Heart left ventricle (tissue), 16 donors: ENCODE measurements around the gene BMPR1B. TPM values are rescaled to one million over a fixed set of nuclear protein-coding genes. Genes with fewer than 3 reads are reported as not detected.

Source experiments
- ATAC-seq, 4 donors: fragments of 200-7000 bp; cut with Tn5 transposase; one replicate each; pipeline ENCODE4 v1.9.1; 2020 to 2022; ENCODE audit warnings: moderate library complexity in 4 of 4, mild to moderate bottlenecking in 3 of 4, moderate number of reproducible peaks in 1 of 4
- DNase-seq, 5 donors: peaks; one replicate each; pipeline ENCODE4 v3.0.0-alpha.2; 2020
- H3K27ac ChIP-seq, 12 donors: fragments of 200-600 bp; sonication (generic) in 4 of 12; one replicate each; pipeline versions ENCODE4 v1.5.0 to v1.8.0; 2016 to 2022; ENCODE audit warnings: mild to moderate bottlenecking in 2 of 12
- H3K27me3 ChIP-seq, 9 donors: fragments of 200-600 bp; sonication (generic) in 2 of 9; one replicate each; pipeline versions ENCODE4 v1.5.1 to v1.8.0; 2016 to 2022; ENCODE audit warnings: mild to moderate bottlenecking in 3 of 9
- H3K36me3 ChIP-seq, 9 donors: fragments of 200-600 bp; sonication (generic) in 2 of 9; one replicate each; pipeline versions ENCODE4 v1.5.0 to v1.8.0; 2018 to 2022; ENCODE audit warnings: mild to moderate bottlenecking in 2 of 9
- H3K4me1 ChIP-seq, 12 donors: fragments of 200-600 bp; sonication (generic) in 4 of 12; one replicate each; pipeline versions ENCODE4 v1.5.0 to v1.8.0; 2016 to 2022; ENCODE audit warnings: mild to moderate bottlenecking in 3 of 12
- H3K4me3 ChIP-seq, 12 donors: fragments of 200-600 bp; sonication (generic) in 4 of 12; one replicate each; pipeline versions ENCODE4 v1.5.0 to v1.8.0; 2017 to 2022; ENCODE audit warnings: mild to moderate bottlenecking in 9 of 12, moderate library complexity in 4 of 12
- H3K9me3 ChIP-seq, 12 donors: fragments of 200-600 bp; sonication (generic) in 4 of 12; one replicate each; pipeline versions ENCODE4 v1.5.0 to v1.8.0; 2016 to 2022; ENCODE audit warnings: mild to moderate bottlenecking in 1 of 12
- POLR2A ChIP-seq, 2 donors: fragments of 450-650 bp; IDR thresholded peaks; one replicate each; pipeline ENCODE4 v1.6.1; 2017; ENCODE audit warnings: antibody characterized with exemption in 2 of 2, mild to moderate bottlenecking in 2 of 2, moderate library complexity in 2 of 2
- WGBS, 4 donors: extraction: QIAGEN DNeasy Blood & Tissue Kit in 2 of 4; methylation state at CpG; one replicate each; pipeline versions ENCODE4 v1.1.5 to v1.1.7; 2013 to 2018; 5-methylcytosine and 5-hydroxymethylcytosine counted together
- intact Hi-C, 10 donors: fragments of 100-400 bp; cut with DNase I; formaldehyde crosslinking; loops; one replicate each; pipeline versions ENCODE4 v1.11.1 to v1.14.2; 2022
- polyA plus RNA-seq, 2 donors: library from polyadenylated mRNA; stranded (reverse); fragments of 200-250 nt; gene quantifications; one replicate each; pipeline ENCODE4 v1.2.3, GENCODE V29; 2013
- total RNA-seq, 9 donors: library from RNA; depleted of rRNA in 2 of 9; stranded (reverse); fragments of >200 nt in 2 of 9; fragmentation: NEBNext Ultra II Directional in 3 of 9; extraction: Animal tissue kit (Norgen Biotek cat#: 25700) in 3 of 9; gene quantifications; one replicate each; pipeline versions ENCODE4 v1.1.0 to v1.2.4, GENCODE V29; 2016 to 2023
- TF ChIP-seq, protein P1 (sequence below), 12 donors: fragments of 200-600 bp; sonication (generic) in 4 of 12; IDR thresholded peaks; one replicate each; pipeline versions ENCODE4 v1.5.0 to v1.8.0; 2018 to 2022; ENCODE audit warnings: antibody characterized with exemption in 12 of 12, mild to moderate bottlenecking in 5 of 12
- donor health status: ischemic (EF 13 %, LVEDD 7.1; RV severe dilation, severe dysfunction).
- donor health status: healthy with polysubstance abuse.
- donor health status: DM: no; HTN: yes; CAD: no.
- donor health status: DM: no; HTN: no; CAD: no.
- donor health status: ischemic (EF 25% LVEDD 6.9; RV normal size, moderate dysfunction).
- donor health status: ischemic (EF 25% LVEDD 5.7; RV mildly dilated, moderate dysfunction).
- donor health status: healthy.
- donor health status: DM: yes; HTN: yes; CAD: no.
- donor health status: ischemic (EF 35%, LVEDD 5.7; RV mildly dilated, moderate dysfunction).
- donor health status: nonischemic (EF 11% LVEDD 7.7; RV severe dilation, severe dysfunction).
- donor health status: DM: yes; HTN: yes; CAD: no.
- donor health status: PGD.
- donor health status: ischemic (EF 29% LVEDD 5.4; RV normal size, mild dysfunction).
- donor health status: nonischemic (EF 23%, LVEDD 6.1; RV moderate dilation, normal function).

The BMPR1B gene
- total and polyA plus RNA-seq, 11 donors = 0.29 to 7.6 (median 3.8) TPM

DNA sequence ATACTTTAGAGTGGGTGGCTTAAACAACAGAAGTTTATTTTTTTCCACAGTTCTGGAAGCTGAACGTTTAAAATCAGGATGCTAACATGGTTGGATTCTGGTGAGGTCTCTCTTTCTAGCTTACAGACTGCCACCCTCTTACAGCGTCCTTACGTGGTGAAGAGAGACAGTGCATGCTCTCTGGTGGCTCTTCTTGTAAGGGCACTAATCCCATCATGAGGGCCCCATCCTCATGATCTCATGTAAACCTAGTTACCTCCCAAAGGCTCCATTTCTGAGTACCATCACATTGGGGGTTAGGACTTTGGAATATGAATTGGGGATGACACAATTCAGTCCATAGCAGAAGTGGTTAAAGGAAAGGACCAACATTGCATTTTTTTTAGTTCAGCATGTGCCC, 132.8 kb downstream of the BMPR1B start:
- no peaks in the 10 kb centered on the region for H3K27me3 ChIP-seq
- WGBS, 4 donors = 89 to 95% (median 90%) methylated on average over 3 of the region's 3 CpGs
- no peak for TF ChIP-seq POLR2A (IDR thresholded peaks at IDR 0.05)
- TF ChIP-seq, protein P1, sequence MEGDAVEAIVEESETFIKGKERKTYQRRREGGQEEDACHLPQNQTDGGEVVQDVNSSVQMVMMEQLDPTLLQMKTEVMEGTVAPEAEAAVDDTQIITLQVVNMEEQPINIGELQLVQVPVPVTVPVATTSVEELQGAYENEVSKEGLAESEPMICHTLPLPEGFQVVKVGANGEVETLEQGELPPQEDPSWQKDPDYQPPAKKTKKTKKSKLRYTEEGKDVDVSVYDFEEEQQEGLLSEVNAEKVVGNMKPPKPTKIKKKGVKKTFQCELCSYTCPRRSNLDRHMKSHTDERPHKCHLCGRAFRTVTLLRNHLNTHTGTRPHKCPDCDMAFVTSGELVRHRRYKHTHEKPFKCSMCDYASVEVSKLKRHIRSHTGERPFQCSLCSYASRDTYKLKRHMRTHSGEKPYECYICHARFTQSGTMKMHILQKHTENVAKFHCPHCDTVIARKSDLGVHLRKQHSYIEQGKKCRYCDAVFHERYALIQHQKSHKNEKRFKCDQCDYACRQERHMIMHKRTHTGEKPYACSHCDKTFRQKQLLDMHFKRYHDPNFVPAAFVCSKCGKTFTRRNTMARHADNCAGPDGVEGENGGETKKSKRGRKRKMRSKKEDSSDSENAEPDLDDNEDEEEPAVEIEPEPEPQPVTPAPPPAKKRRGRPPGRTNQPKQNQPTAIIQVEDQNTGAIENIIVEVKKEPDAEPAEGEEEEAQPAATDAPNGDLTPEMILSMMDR (IDR thresholded peaks at IDR 0.05) = no peak

DNA sequence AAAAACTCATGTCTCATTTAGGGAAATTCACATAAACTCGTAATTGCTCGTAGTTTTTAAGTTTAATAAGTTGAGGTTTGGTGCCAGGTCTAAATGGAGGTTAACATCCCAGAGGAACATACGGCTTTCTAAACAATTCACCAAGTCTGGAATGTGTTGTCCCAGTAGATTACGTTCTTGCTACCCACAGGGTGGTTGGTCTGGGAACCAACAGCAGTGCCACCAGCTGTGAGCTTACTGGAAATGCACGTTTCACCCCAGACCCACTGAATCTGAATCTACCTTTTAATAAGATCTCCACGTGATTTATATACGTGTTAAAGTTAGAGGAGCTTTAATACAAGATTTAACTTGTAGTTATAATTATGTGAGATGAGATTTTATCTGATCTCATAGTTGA, 134.3 kb downstream of the BMPR1B start:
- no peak for TF ChIP-seq POLR2A (IDR thresholded peaks at IDR 0.05)
- TF ChIP-seq, protein P1 (IDR thresholded peaks at IDR 0.05) = no peak
- intact Hi-C loops = no loop called here
- H3K9me3 ChIP-seq = peaks cover 0 to 11% (median 0%) of the 10 kb centered on the region in 12 donors
- no peak overlapping the region for H3K4me3 ChIP-seq
- H3K36me3 ChIP-seq = no peaks in the 10 kb centered on the region
- no peak for ATAC-seq
- no peak overlapping the region for H3K27ac ChIP-seq
- no peaks in the 10 kb centered on the region for H3K4me1 ChIP-seq
- no peaks in the 10 kb centered on the region for H3K27me3 ChIP-seq
- WGBS, 4 donors = 66 to 76% (median 72%) methylated on average over 7 of the region's 7 CpGs
- DNase-seq = no peak

More for the DNA sequence above, 132.8 kb downstream of the BMPR1B start:
- no peak overlapping the region for H3K27ac ChIP-seq
- DNase-seq (no peak), ATAC-seq (no peak)
- H3K36me3 ChIP-seq = no peaks in the 10 kb centered on the region
- intact Hi-C loops = no loop called here
- H3K4me3 ChIP-seq = no peak overlapping the region
- H3K9me3 ChIP-seq = peaks cover 0 to 11% (median 0%) of the 10 kb centered on the region in 12 donors
- no peaks in the 10 kb centered on the region for H3K4me1 ChIP-seq

DNA sequence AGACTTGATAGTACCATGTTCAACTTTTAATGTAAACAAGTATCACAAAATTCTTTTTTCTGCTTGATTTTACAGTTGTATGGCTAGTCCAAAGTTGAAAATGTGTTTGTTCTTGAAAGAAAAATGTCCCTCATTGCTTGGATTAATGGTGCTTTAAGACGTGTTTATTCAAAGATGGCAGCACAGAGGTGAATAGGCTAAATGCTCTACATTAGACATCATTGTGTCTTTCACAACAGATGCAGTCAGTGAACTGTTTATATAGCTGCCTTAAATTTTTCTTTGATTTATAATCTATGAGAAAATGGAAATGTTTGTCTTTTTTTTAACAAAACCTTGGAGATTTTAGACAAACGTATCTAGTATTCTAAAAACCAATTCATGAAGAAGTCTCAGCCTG, 137.3 kb downstream of the BMPR1B start:
- WGBS, 4 donors = 66 to 83% (median 79%) methylated on average over 2 of the region's 2 CpGs
- no peak for ATAC-seq
- Histone ChIP-seq H3K36me3 (no peaks in the 10 kb centered on the region), H3K4me3 (no peak overlapping the region), H3K27ac (no peak overlapping the region), H3K9me3 (peaks cover 0 to 11% (median 0%) of the 10 kb centered on the region in 12 donors), H3K27me3 (no peaks in the 10 kb centered on the region), H3K4me1 (no peaks in the 10 kb centered on the region)
- TF ChIP-seq, protein P1 (IDR thresholded peaks at IDR 0.05) = no peak
- no peak for TF ChIP-seq POLR2A (IDR thresholded peaks at IDR 0.05)
- DNase-seq = no peak
- intact Hi-C loops = no loop called here

DNA sequence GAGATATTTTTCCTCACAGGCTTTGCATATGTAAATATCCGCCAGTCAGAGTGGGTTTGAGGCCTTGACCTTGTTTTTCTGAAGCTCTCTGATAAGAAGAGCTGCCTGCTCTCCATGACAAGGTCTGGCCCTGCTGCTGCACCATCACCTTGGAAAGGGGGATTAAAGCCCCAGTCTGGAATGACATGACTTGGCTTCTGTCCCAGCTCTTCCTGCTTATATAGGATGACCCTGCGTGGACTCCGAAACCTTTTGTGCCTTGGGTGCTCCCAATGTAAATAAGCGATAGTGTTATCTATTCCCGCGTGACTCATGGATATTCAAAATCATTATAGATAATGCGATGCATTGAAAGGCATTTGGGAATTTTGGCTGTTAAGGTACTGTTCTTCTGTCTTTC, 139.3 kb downstream of the BMPR1B start:
- Histone ChIP-seq H3K9me3 (no peaks in the 10 kb centered on the region), H3K27ac (no peak overlapping the region), H3K4me1 (no peaks in the 10 kb centered on the region), H3K4me3 (no peak overlapping the region), H3K27me3 (no peaks in the 10 kb centered on the region), H3K36me3 (no peaks in the 10 kb centered on the region)
- intact Hi-C loops = no loop called here
- DNase-seq = no peak
- ATAC-seq = no peak
- 23 to 40% (median 39%) methylated on average over 7 of the region's 7 CpGs for WGBS, 4 donors
- TF ChIP-seq, protein P1 (IDR thresholded peaks at IDR 0.05) = no peak
- TF ChIP-seq POLR2A (IDR thresholded peaks at IDR 0.05) = no peak
